ENCODE results near the gene MADD. TPM values are rescaled to one million over a fixed set of nuclear protein-coding genes. Genes with fewer than 3 reads are reported as not detected.

The MADD gene
- total and polyA plus RNA-seq, 10 of the 15 experiments (the other 5 are each of a cell fraction or from before 2014, with no cell fraction given) = 0.47 to 35.4 (median 17.6) TPM

DNA sequence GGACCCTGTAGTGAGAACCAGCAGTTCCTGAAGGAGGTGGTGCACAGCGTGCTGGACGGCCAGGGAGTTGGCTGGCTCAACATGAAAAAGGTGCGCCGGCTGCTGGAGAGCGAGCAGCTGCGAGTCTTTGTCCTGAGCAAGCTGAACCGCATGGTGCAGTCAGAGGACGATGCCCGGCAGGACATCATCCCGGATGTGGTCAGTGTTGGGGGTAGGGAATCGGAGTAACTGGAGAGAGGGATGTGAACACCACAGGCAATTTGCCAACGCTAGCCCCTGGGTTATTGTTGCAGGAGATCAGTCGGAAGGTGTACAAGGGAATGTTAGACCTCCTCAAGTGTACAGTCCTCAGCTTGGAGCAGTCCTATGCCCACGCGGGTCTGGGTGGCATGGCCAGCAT, 19.9 kb downstream of the MADD start:
- Histone ChIP-seq H3K27me3 (replicated peaks in 1 of 2; ENCODE audit: control insufficient read depth in 2 of 2, insufficient read depth in 2 of 2, low read length in 1 of 2) (no peaks in the 10 kb centered on the region), H3K4me2 (ENCODE audit: control insufficient read depth, insufficient read depth) (no peak overlapping the region), H3K27ac (ENCODE audit: control insufficient read depth, insufficient read depth) (no peak overlapping the region), H3K9ac (ENCODE audit: control insufficient read depth, insufficient read depth, low read length) (no peak overlapping the region), H3K4me3 (no peak overlapping the region), H2AFZ (ENCODE audit: control insufficient read depth, low read depth, low read length) (no peak overlapping the region), H3K4me1 (ENCODE audit: control insufficient read depth, insufficient read depth, low read length) (no peaks in the 10 kb centered on the region), H3K9me3 (replicated peaks; ENCODE audit: control insufficient read depth, insufficient read depth, low read length) (no peaks in the 10 kb centered on the region), H3K36me3 (ENCODE audit: control insufficient read depth in 2 of 2, insufficient read depth in 2 of 2, low read length in 1 of 2) (peaks cover 32 to 37% of the 10 kb centered on the region in 2 experiments), H4K20me1 (ENCODE audit: control insufficient read depth, insufficient read depth) (no peaks in the 10 kb centered on the region), H3K79me2 (ENCODE audit: control insufficient read depth, insufficient read depth, low read length) (no peaks in the 10 kb centered on the region)
- DNase-seq (ENCODE audit: low read depth, low spot score) = no peak
- BruUV-seq (replicated peaks) = TSS peak; percentile 12
- WGBS (ENCODE audit: insufficient coverage, insufficient replicate concordance, low lambda C conversion rate, missing lambda C conversion rate) = 96% methylated on average over 15 of the region's 15 CpGs
- ChIA-PET RAD21 (ENCODE audit: unreplicated experiment) (no interaction called here), SMC1A (ENCODE audit: uncharacterized antibody, unreplicated experiment) (no interaction called here), POLR2A (no interaction called here), CTCF (no interaction called here)
- no peak for FAIRE-seq
- in situ Hi-C loops (cut with MboI) = no loop called here
- intact Hi-C loops (cut with micrococcal nuclease; ENCODE audit: unreplicated experiment) = no loop called here
- ATAC-seq = no peak
- TF ChIP-seq CHD1 (IDR thresholded peaks at IDR 0.05; ENCODE audit: low read depth, low read length) (no peak), FOXK2 (IDR thresholded peaks at IDR 0.05) (no peak), JUND (IDR thresholded peaks at IDR 0.05; ENCODE audit: low read depth, low read length) (no peak), FOXM1 (IDR thresholded peaks at IDR 0.05; ENCODE audit: low read depth, low read length) (no peak), PML (IDR thresholded peaks at IDR 0.05; ENCODE audit: low read length) (no peak), BACH1 (IDR thresholded peaks at IDR 0.05; ENCODE audit: borderline replicate concordance) (no peak), SUZ12 (IDR thresholded peaks at IDR 0.05; ENCODE audit: unreplicated experiment) (no peak), PRDM15 (CRISPR knock-in tag; IDR thresholded peaks at IDR 0.05) (no peak), PAX8 (IDR thresholded peaks at IDR 0.05) (no peak), ZZZ3 (IDR thresholded peaks at IDR 0.05; ENCODE audit: control insufficient read depth, insufficient read length, low read depth) (no peak), MYC (IDR thresholded peaks at IDR 0.05; ENCODE audit: insufficient read depth, insufficient read length, insufficient replicate concordance, low read length, severe bottlenecking) (no peak), ZBTB11 (CRISPR knock-in tag; IDR thresholded peaks at IDR 0.05) (no peak), MEF2A (IDR thresholded peaks at IDR 0.05; ENCODE audit: insufficient read depth, low read depth, low read length) (no peak), FOS (IDR thresholded peaks at IDR 0.05; ENCODE audit: borderline replicate concordance, extremely low read depth, insufficient read length) (no peak), MTA2 (IDR thresholded peaks at IDR 0.05; ENCODE audit: low read depth) (no peak), CBFB (IDR thresholded peaks at IDR 0.05; ENCODE audit: low read depth) (no peak)
- TF ChIP-seq, protein P1, sequence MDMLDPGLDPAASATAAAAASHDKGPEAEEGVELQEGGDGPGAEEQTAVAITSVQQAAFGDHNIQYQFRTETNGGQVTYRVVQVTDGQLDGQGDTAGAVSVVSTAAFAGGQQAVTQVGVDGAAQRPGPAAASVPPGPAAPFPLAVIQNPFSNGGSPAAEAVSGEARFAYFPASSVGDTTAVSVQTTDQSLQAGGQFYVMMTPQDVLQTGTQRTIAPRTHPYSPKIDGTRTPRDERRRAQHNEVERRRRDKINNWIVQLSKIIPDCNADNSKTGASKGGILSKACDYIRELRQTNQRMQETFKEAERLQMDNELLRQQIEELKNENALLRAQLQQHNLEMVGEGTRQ (IDR thresholded peaks at IDR 0.05; ENCODE audit: borderline replicate concordance, low read depth, low read length) = no peak

Measured in GM12878 (cell line).